ENCODE results near the gene ECD. TPM values are rescaled to one million over a fixed set of nuclear protein-coding genes. Genes with fewer than 3 reads are reported as not detected.
A peak's percentile ranks its signal among the peaks of the same experiment; 100 is the strongest.

Gene ECD
- total and polyA plus RNA-seq, 8 donors, result 4.0 to 12.2 (median 9.3) TPM

- H3K27me3 ChIP-seq, result no peaks in the 10 kb centered on the region
- ATAC-seq (no peak), DNase-seq (no peak), FAIRE-seq (no peak)
- no peak overlapping the region for H3K27ac ChIP-seq
- no peak for TF ChIP-seq CTCF (IDR thresholded peaks at IDR 0.05)
- H3K4me1 ChIP-seq, result peaks cover 0 to 11% (median 5%) of the 10 kb centered on the region in 3 donors
- H3K36me3 ChIP-seq, result peaks cover 0 to 4% (median 0%) of the 10 kb centered on the region in 3 donors
- H3K4me3 ChIP-seq, result no peak overlapping the region
- no peaks in the 10 kb centered on the region for H3K9me3 ChIP-seq
- intact Hi-C loops (cut with DNase I), result no loop called here
Observed at GRCh38 chr10:73172867-73173266, 5.1 kb upstream of the ECD start.

- Histone ChIP-seq H3K27me3 (no peaks in the 10 kb centered on the region), H3K4me1 (peaks cover 0 to 21% (median 12%) of the 10 kb centered on the region in 3 donors), H3K27ac (no peak overlapping the region), H3K4me3 (no peak overlapping the region), H3K9me3 (no peaks in the 10 kb centered on the region), H3K36me3 (no peaks in the 10 kb centered on the region)
- intact Hi-C loops (cut with DNase I), result no loop called here
- TF ChIP-seq CTCF (IDR thresholded peaks at IDR 0.05), result no peak
- DNase-seq, result no peak
- no peak for ATAC-seq
- WGBS, 2 donors, result 91 to 94% methylated on average over 3 of the region's 3 CpGs
- FAIRE-seq, result no peak
Observed at GRCh38 chr10:73169320-73169719, 1.5 kb upstream of the ECD start.

- Histone ChIP-seq H3K9me3 (no peaks in the 10 kb centered on the region), H3K27me3 (no peaks in the 10 kb centered on the region), H3K27ac (peak overlapping the region; percentile 78 to 93 (median 90)), H3K4me3 (peak overlapping the region; percentile 58 to 81 (median 73)), H3K36me3 (no peaks in the 10 kb centered on the region), H3K4me1 (peaks cover 0 to 21% (median 13%) of the 10 kb centered on the region in 3 donors)
- no peak for DNase-seq
- no peak for FAIRE-seq
- intact Hi-C loops (cut with DNase I), result no loop called here
- WGBS, 2 donors, result 0% methylated on average over 6 of the region's 6 CpGs
- ATAC-seq, result peak in 2 of 4 donors; percentile 27 to 32
- TF ChIP-seq CTCF (IDR thresholded peaks at IDR 0.05), result no peak
Observed at GRCh38 chr10:73168465-73168803, 626 bp upstream of the ECD start.

GRCh38 chr10:73167458-73167782 is 388 bp downstream of the ECD start:
- peaks cover 0 to 21% (median 16%) of the 10 kb centered on the region in 3 donors for H3K4me1 ChIP-seq
- no peaks in the 10 kb centered on the region for H3K27me3 ChIP-seq
- TF ChIP-seq CTCF (IDR thresholded peaks at IDR 0.05), result no peak
- no peaks in the 10 kb centered on the region for H3K36me3 ChIP-seq
- 5% methylated on average over 5 of the region's 5 CpGs for WGBS, 2 donors
- ATAC-seq (no peak), DNase-seq (no peak), FAIRE-seq (no peak)
- H3K9me3 ChIP-seq, result no peaks in the 10 kb centered on the region
- intact Hi-C loops (cut with DNase I), result no loop called here
- peak overlapping the region; percentile 78 to 93 (median 90) for H3K27ac ChIP-seq
- H3K4me3 ChIP-seq, result peak overlapping the region; percentile 58 to 81 (median 73)

GRCh38 chr10:73166972-73167371 is 836 bp downstream of the ECD start:
- no peak for FAIRE-seq
- H3K36me3 ChIP-seq, result no peaks in the 10 kb centered on the region
- H3K9me3 ChIP-seq, result no peaks in the 10 kb centered on the region
- no peak for DNase-seq
- no peak for TF ChIP-seq CTCF (IDR thresholded peaks at IDR 0.05)
- H3K4me1 ChIP-seq, result peaks cover 0 to 21% (median 16%) of the 10 kb centered on the region in 3 donors
- ATAC-seq, result no peak
- H3K27me3 ChIP-seq, result no peaks in the 10 kb centered on the region
- H3K27ac ChIP-seq, result no peak overlapping the region
- intact Hi-C loops (cut with DNase I), result no loop called here
- WGBS, 2 donors, result 74 to 88% methylated on average over 2 of the region's 2 CpGs
- peak overlapping the region; percentile 58 to 81 (median 73) for H3K4me3 ChIP-seq

Measured in pancreas (tissue), 10 donors.